ENCODE measurements around the gene KDM4F.
"Not testable (repeated sequence)": the region's sequence is repeated elsewhere in the genome, so short reads cannot be mapped to it uniquely, and the experiment has no call there.

GRCh38 chr11:95049122-95049521 lies at the start of gene KDM4F:
- not testable (repeated sequence) for TF ChIP-seq CTCF (IDR thresholded peaks at IDR 0.05 in 4 of 5, conservative IDR thresholded peaks at IDR 0.05 in 1 of 5); POLR2A (IDR thresholded peaks at IDR 0.05)
